Muscle of leg (tissue), 11 donors: ENCODE results near the gene SH3RF3. TPM values are rescaled to one million over a fixed set of nuclear protein-coding genes. Genes with fewer than 3 reads are reported as not detected.
"Not testable (repeated sequence)": the region's sequence is repeated elsewhere in the genome, so short reads cannot be mapped to it uniquely, and the experiment has no call there.

ENCODE experiments used
- DNase-seq: peaks from one replicate; pipeline ENCODE4 v3.0.0; 2013
- H3K27ac ChIP-seq: one replicate; pipeline ENCODE4 v1.5.1; 2013; ENCODE audit warnings: mild to moderate bottlenecking, low read length, control low read depth
- H3K27me3 ChIP-seq: one replicate; pipeline ENCODE4 v1.6.1; 2013; ENCODE audit warnings: low read length; ENCODE audit not compliant: control insufficient read depth, insufficient read depth
- H3K36me3 ChIP-seq: one replicate; pipeline ENCODE4 v1.6.1; 2013; ENCODE audit warnings: low read length; ENCODE audit not compliant: control insufficient read depth, insufficient read depth
- H3K4me1 ChIP-seq: one replicate; pipeline ENCODE4 v1.6.1; 2013; ENCODE audit warnings: low read length; ENCODE audit not compliant: control insufficient read depth, insufficient read depth
- H3K4me3 ChIP-seq: one replicate; pipeline ENCODE4 v1.5.1; 2013; ENCODE audit warnings: low read length, control low read depth
- H3K9me3 ChIP-seq: replicated peaks from 2 replicates; pipeline ENCODE4 v1.6.1; 2013; ENCODE audit warnings: low read depth, low read length; ENCODE audit not compliant: control insufficient read depth
- WGBS: methylation state at CpG from one replicate; pipeline ENCODE4 v1.1.5; 2013; ENCODE audit warnings: missing lambda C conversion rate; ENCODE audit not compliant: insufficient coverage; 5-methylcytosine and 5-hydroxymethylcytosine counted together
- polyA plus RNA-seq, 8 donors: library from polyadenylated mRNA; unstranded; fragments of 120-200 nt; gene quantifications; one replicate each; pipeline versions ENCODE4 v1.2.1 to v1.2.3, GENCODE V29; 2013; ENCODE audit warnings: inconsistent platforms in 1 of 8, low replicate concordance in 1 of 8; ENCODE audit not compliant: insufficient read length in 8 of 8, insufficient read depth in 1 of 8
- total RNA-seq: library from RNA; stranded (reverse); fragments of 120-200 nt; gene quantifications from one replicate; pipeline ENCODE4 v1.2.4, GENCODE V29; 2013

The SH3RF3 gene
- total and polyA plus RNA-seq, 9 donors: 2.7 to 6.8 (median 4.7) TPM

- not testable (repeated sequence) for H3K4me1 ChIP-seq, H3K36me3 ChIP-seq, H3K4me3 ChIP-seq, H3K27ac ChIP-seq, H3K27me3 ChIP-seq, DNase-seq, H3K9me3 ChIP-seq
- WGBS: no CpG with 5 or more reads among the region's 9 CpGs
Measured at GRCh38 chr2:109117181-109117580, 11.8 kb upstream of the SH3RF3 start.

DNA sequence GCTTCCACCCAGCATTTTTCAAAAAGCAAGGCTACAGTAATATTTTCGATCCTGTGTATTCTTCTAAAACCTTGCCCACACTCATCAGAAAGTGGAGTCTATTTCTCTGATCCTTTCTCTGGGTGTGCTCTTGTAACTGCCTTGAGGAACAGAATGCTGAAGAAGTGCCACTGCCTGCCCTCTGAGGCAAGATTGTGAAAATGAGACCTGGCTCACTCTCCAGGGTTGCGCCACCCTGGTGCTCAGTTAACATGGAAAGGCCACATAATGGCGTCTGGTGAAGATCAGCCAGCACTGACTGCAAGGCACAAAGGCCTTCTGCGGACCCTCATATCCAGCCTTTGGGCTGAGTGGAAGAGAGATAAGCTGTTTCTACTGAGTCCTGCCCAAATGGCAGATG is 11.2 kb upstream of the SH3RF3 start:
- no peaks in the 10 kb centered on the region for H3K4me1 ChIP-seq
- H3K36me3 ChIP-seq: no peaks in the 10 kb centered on the region
- no peaks in the 10 kb centered on the region for H3K9me3 ChIP-seq
- DNase-seq: no peak
- 100% methylated on average over 4 of the region's 4 CpGs for WGBS
- no peak overlapping the region for H3K4me3 ChIP-seq
- no peak overlapping the region for H3K27ac ChIP-seq
- H3K27me3 ChIP-seq: peaks cover 4% of the 10 kb centered on the region

DNA sequence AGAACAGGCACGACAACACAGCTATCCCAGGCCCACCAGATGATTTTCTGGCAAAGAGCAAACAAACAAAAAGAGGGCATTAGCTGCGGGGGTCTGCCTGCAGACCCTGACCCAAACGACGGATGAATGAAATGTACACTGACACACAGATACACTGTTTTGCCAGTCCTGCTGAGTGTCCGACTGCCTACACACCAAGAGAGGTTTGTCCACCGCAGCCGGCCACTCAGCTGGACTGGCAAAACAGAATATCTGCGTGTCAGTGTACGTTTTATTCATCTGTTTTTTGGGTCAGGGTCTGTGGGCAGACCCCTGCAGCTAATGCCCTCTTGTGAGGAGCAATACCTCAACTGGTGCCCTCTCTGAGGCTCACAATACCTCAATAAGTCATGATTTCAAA is 10.7 kb upstream of the SH3RF3 start:
- Histone ChIP-seq H3K9me3 (no peaks in the 10 kb centered on the region), H3K27me3 (peaks cover 8% of the 10 kb centered on the region), H3K4me1 (no peaks in the 10 kb centered on the region), H3K36me3 (no peaks in the 10 kb centered on the region), H3K4me3 (no peak overlapping the region), H3K27ac (no peak overlapping the region)
- 97% methylated on average over 6 of the region's 9 CpGs for WGBS
- DNase-seq: no peak

DNA sequence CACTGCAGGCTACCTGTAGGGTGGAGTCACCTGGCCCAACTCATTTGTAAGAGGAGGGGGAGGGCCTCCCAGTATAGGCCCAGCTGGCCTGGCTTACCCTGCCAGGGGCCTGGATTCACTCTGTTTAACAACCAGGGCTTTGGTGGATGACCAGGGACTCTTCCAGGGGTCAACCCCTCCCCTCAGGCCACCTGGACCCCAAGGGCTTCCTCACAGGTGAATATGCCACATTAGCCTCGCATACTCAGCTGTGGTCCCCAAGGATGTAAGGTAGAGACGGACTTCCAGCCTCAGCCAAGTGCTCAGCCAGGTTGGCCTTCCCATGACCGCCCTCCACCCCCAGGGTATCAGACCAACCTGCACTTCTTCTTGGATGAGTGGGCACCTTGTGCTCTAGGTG is 8.8 kb upstream of the SH3RF3 start:
- peaks cover 2% of the 10 kb centered on the region for H3K4me1 ChIP-seq
- 83% methylated on average over 2 of the region's 3 CpGs for WGBS
- no peaks in the 10 kb centered on the region for H3K36me3 ChIP-seq
- H3K4me3 ChIP-seq: no peak overlapping the region
- H3K27ac ChIP-seq: no peak overlapping the region
- no peaks in the 10 kb centered on the region for H3K9me3 ChIP-seq
- peaks cover 8% of the 10 kb centered on the region for H3K27me3 ChIP-seq
- no peak for DNase-seq

- not testable (repeated sequence) for H3K36me3 ChIP-seq, H3K4me3 ChIP-seq, H3K27ac ChIP-seq, H3K4me1 ChIP-seq, H3K9me3 ChIP-seq, H3K27me3 ChIP-seq, DNase-seq
- 83% methylated on average over 1 of the region's 10 CpGs for WGBS
Measured at GRCh38 chr2:109120686-109121085, 8.3 kb upstream of the SH3RF3 start.

- Histone ChIP-seq H3K36me3 (no peaks in the 10 kb centered on the region), H3K4me1 (peaks cover 3% of the 10 kb centered on the region), H3K4me3 (no peak overlapping the region), H3K27ac (no peak overlapping the region), H3K9me3 (no peaks in the 10 kb centered on the region), H3K27me3 (peaks cover 13% of the 10 kb centered on the region)
- DNase-seq: no peak
- WGBS: 100% methylated on average over 3 of the region's 4 CpGs
Measured at GRCh38 chr2:109123586-109124201, 5.3 kb upstream of the SH3RF3 start.

DNA sequence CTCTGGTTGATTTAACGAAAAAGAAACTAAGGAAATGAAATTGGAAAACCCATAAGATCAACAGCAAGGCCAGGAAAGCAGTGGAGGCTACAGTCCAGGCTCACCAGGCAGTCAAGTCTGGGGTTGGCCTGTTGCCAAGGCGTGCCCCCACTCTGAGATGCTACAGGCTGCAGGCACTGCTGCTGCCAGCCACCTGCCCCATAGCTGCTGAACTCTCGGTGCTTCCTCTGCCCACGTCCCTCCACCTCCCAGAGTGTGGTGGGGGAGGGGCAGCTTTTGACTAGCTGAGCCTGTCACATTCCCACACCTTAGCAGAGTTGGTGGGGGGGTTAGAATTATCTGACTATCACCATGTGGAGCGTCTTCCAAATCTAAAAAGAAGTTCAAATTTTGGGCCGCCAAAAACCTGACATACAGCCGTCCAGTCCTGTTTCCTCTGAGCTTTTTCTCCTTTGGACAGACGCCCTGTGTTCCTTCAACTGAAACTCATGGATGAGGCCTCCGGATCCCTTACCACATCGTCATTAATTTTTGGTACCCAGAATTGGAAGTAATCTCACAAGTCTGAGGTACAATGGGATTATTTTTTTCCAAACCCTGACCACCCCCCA is 3.9 kb upstream of the SH3RF3 start:
- Histone ChIP-seq H3K4me3 (no peak overlapping the region), H3K27ac (no peak overlapping the region), H3K4me1 (peaks cover 7% of the 10 kb centered on the region), H3K9me3 (no peaks in the 10 kb centered on the region), H3K36me3 (no peaks in the 10 kb centered on the region), H3K27me3 (peaks cover 16% of the 10 kb centered on the region)
- 51% methylated on average over 4 of the region's 10 CpGs for WGBS
- DNase-seq: peak; percentile 30

GRCh38 chr2:109125593-109126500 is 3.2 kb upstream of the SH3RF3 start:
- Histone ChIP-seq H3K27ac (no peak overlapping the region), H3K4me3 (no peak overlapping the region), H3K27me3 (peaks cover 22% of the 10 kb centered on the region), H3K36me3 (no peaks in the 10 kb centered on the region), H3K4me1 (peaks cover 14% of the 10 kb centered on the region), H3K9me3 (no peaks in the 10 kb centered on the region)
- 85% methylated on average over 6 of the region's 12 CpGs for WGBS
- DNase-seq: peak; percentile 38

DNA sequence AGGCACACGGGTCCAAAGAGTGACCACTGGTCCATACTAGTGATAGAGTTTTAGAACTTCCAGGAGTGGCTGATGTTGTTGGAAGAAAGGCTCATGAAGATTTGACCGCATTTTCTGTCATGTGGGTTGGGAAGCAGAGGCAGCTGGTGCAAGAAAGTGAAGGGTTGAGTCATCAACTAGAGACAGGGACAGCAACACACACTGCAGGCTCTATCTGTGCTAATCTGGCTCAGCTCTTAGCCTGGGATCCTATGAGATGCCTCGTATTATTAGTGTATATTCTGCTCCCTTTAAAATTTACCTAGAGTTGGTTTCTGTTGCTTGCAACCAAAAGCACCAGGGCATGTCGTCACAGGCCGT is 2.5 kb upstream of the SH3RF3 start:
- Histone ChIP-seq H3K4me3 (no peak overlapping the region), H3K36me3 (no peaks in the 10 kb centered on the region), H3K9me3 (no peaks in the 10 kb centered on the region), H3K27me3 (peaks cover 22% of the 10 kb centered on the region), H3K27ac (no peak overlapping the region), H3K4me1 (peaks cover 14% of the 10 kb centered on the region)
- DNase-seq: no peak
- WGBS: 59% methylated on average over 1 of the region's 5 CpGs

- H3K4me1 ChIP-seq: peaks cover 14% of the 10 kb centered on the region
- no peak overlapping the region for H3K27ac ChIP-seq
- peaks cover 18% of the 10 kb centered on the region for H3K27me3 ChIP-seq
- no peaks in the 10 kb centered on the region for H3K9me3 ChIP-seq
- DNase-seq: no peak
- no peaks in the 10 kb centered on the region for H3K36me3 ChIP-seq
- no peak overlapping the region for H3K4me3 ChIP-seq
- no CpG with 5 or more reads among the region's 10 CpGs for WGBS
Measured at GRCh38 chr2:109127556-109127955, 1.4 kb upstream of the SH3RF3 start.
